ENCODE results near the gene ADPRM.

DNA sequence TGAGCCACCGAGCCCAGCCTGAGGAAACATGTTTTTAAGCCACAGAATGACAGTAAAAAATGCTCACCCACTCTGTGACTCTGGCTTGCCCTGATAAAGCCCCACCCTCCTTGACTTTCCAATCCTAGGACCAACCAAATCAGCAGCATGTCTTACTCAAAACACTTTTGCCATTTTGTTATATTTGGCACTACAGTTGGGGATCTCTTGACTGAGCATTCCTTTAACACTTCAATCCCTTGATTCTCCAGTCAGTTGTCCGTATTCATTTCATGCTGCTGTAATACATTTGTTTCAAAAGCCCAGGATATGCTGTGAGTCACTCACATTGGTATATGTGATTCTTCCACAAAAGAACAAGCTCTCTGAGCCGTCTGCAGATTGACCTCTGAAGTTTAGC, 48.4 kb upstream of the ADPRM start:
- TF ChIP-seq, protein P1, sequence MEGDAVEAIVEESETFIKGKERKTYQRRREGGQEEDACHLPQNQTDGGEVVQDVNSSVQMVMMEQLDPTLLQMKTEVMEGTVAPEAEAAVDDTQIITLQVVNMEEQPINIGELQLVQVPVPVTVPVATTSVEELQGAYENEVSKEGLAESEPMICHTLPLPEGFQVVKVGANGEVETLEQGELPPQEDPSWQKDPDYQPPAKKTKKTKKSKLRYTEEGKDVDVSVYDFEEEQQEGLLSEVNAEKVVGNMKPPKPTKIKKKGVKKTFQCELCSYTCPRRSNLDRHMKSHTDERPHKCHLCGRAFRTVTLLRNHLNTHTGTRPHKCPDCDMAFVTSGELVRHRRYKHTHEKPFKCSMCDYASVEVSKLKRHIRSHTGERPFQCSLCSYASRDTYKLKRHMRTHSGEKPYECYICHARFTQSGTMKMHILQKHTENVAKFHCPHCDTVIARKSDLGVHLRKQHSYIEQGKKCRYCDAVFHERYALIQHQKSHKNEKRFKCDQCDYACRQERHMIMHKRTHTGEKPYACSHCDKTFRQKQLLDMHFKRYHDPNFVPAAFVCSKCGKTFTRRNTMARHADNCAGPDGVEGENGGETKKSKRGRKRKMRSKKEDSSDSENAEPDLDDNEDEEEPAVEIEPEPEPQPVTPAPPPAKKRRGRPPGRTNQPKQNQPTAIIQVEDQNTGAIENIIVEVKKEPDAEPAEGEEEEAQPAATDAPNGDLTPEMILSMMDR (tag by site-specific recombination; IDR thresholded peaks at IDR 0.05): no peak
- no peak for TF ChIP-seq ZNF324 (tag by site-specific recombination; IDR thresholded peaks at IDR 0.05)
- TF ChIP-seq, protein P2, sequence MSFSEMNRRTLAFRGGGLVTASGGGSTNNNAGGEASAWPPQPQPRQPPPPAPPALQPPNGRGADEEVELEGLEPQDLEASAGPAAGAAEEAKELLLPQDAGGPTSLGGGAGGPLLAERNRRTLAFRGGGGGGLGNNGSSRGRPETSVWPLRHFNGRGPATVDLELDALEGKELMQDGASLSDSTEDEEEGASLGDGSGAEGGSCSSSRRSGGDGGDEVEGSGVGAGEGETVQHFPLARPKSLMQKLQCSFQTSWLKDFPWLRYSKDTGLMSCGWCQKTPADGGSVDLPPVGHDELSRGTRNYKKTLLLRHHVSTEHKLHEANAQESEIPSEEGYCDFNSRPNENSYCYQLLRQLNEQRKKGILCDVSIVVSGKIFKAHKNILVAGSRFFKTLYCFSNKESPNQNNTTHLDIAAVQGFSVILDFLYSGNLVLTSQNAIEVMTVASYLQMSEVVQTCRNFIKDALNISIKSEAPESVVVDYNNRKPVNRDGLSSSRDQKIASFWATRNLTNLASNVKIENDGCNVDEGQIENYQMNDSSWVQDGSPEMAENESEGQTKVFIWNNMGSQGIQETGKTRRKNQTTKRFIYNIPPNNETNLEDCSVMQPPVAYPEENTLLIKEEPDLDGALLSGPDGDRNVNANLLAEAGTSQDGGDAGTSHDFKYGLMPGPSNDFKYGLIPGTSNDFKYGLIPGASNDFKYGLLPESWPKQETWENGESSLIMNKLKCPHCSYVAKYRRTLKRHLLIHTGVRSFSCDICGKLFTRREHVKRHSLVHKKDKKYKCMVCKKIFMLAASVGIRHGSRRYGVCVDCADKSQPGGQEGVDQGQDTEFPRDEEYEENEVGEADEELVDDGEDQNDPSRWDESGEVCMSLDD (tag by site-specific recombination; IDR thresholded peaks at IDR 0.05): no peak
- no peak for TF ChIP-seq ZBTB1 (tag by site-specific recombination; IDR thresholded peaks at IDR 0.05)

Measured in HEK293 (cell line).